Measurements from ENCODE around the gene CYS1. TPM values are rescaled to one million over a fixed set of nuclear protein-coding genes. Genes with fewer than 3 reads are reported as not detected.

The CYS1 gene
- total RNA-seq, 2 experiments from 2014 or later: 0.68 TPM; not detected in 1

GRCh38 chr2:10071176-10071575, 9.0 kb downstream of the CYS1 start:
- Histone ChIP-seq H3K9me2 (ENCODE audit: insufficient read depth, low read length) (no peaks in the 10 kb centered on the region), H3K4me1 (ENCODE audit: insufficient read depth, low read length, poor library complexity, severe bottlenecking) (peaks cover 17% of the 10 kb centered on the region), H3K36me3 (ENCODE audit: insufficient read depth, low read length) (no peaks in the 10 kb centered on the region), H3K79me2 (ENCODE audit: insufficient read depth, low read depth, low read length) (no peaks in the 10 kb centered on the region), H3K9me3 (ENCODE audit: low read length) (peaks cover 5% of the 10 kb centered on the region; the same call in 1 of the 2 replicates), H3K27ac (ENCODE audit: low read depth, low read length, poor library complexity, severe bottlenecking) (no peak overlapping the region), H3K4me2 (ENCODE audit: low read length) (no peak overlapping the region), H2AFZ (ENCODE audit: low read length) (no peak overlapping the region), H4K20me1 (ENCODE audit: insufficient read depth, low read length) (no peaks in the 10 kb centered on the region), H3K4me3 (ENCODE audit: low read depth, low read length, poor library complexity, severe bottlenecking) (no peak overlapping the region)
- BruUV-seq (replicated peaks): no TSS peak
- ChIA-PET POLR2A (interaction anchor here (0.9 to 1.3 kb wide), 2 partner anchors 12 to 49 kb away, joined by 4 to 6 read pairs; no protein-coding TSS in a partner anchor), CTCF (ENCODE audit: unreplicated experiment) (interaction anchor here (1.8 to 3.0 kb wide), 2 partner anchors 26 to 364 kb away, joined by 6 to 23 read pairs; no protein-coding TSS in a partner anchor)
- no peak for DNase-seq (ENCODE audit: low spot score)
- intact Hi-C loops (cut with micrococcal nuclease; ENCODE audit: unreplicated experiment): no loop called here
- TF ChIP-seq CTCF (conservative IDR thresholded peaks at IDR 0.05; ENCODE audit: low read length) (no peak), EZH2phosphoT487 (IDR thresholded peaks at IDR 0.05; ENCODE audit: borderline replicate concordance, low read depth, low read length) (no peak)

GRCh38 chr2:10067881-10068280, 12.3 kb downstream of the CYS1 start:
- intact Hi-C loops (cut with micrococcal nuclease; ENCODE audit: unreplicated experiment): no loop called here

More at GRCh38 chr2:10067881-10068280, 12.3 kb downstream of the CYS1 start:
- Histone ChIP-seq H3K79me2 (ENCODE audit: insufficient read depth, low read depth, low read length) (no peaks in the 10 kb centered on the region), H3K9me3 (ENCODE audit: low read length) (peaks cover 5% of the 10 kb centered on the region; the same call in 1 of the 2 replicates), H3K36me3 (ENCODE audit: insufficient read depth, low read length) (no peaks in the 10 kb centered on the region), H3K9me2 (ENCODE audit: insufficient read depth, low read length) (no peaks in the 10 kb centered on the region), H3K4me1 (ENCODE audit: insufficient read depth, low read length, poor library complexity, severe bottlenecking) (peaks cover 11% of the 10 kb centered on the region), H3K27ac (ENCODE audit: low read depth, low read length, poor library complexity, severe bottlenecking) (no peak overlapping the region), H4K20me1 (ENCODE audit: insufficient read depth, low read length) (no peaks in the 10 kb centered on the region), H3K4me2 (ENCODE audit: low read length) (no peak overlapping the region), H2AFZ (ENCODE audit: low read length) (no peak overlapping the region), H3K4me3 (ENCODE audit: low read depth, low read length, poor library complexity, severe bottlenecking) (no peak overlapping the region)
- no TSS peak for BruUV-seq (replicated peaks)
- DNase-seq (ENCODE audit: low spot score): no peak
- TF ChIP-seq CTCF (conservative IDR thresholded peaks at IDR 0.05; ENCODE audit: low read length): no peak
- no peak for TF ChIP-seq EZH2phosphoT487 (IDR thresholded peaks at IDR 0.05; ENCODE audit: borderline replicate concordance, low read depth, low read length)
- CTCF ChIA-PET (ENCODE audit: unreplicated experiment): interaction anchor here (1.1 kb wide), 1 partner anchor 10 kb away, joined by 3 read pairs; no protein-coding TSS in a partner anchor
- POLR2A ChIA-PET: interaction anchor here (0.7 to 2.4 kb wide), 4 partner anchors 15 to 582 kb away, joined by 3 to 9 read pairs (median 3); no protein-coding TSS in a partner anchor
